Thyroid gland (tissue), 4 donors: ENCODE results near the gene ZFP36L1.

Experiments
- POLR2A ChIP-seq, 2 donors: fragments of 450-650 bp; IDR thresholded peaks; one replicate each; pipeline ENCODE4 v1.6.1; 2017; ENCODE audit warnings: antibody characterized with exemption in 2 of 2, mild to moderate bottlenecking in 2 of 2, moderate library complexity in 1 of 2
- TF ChIP-seq, protein P1 (sequence below), 6 experiments: fragments of 200-600 bp in 3 of 6; fragments of 450-650 bp in 3 of 6; sonication (generic) in 3 of 6; IDR thresholded peaks; one replicate each; pipeline ENCODE4 v1.5.1; 2016 to 2019; ENCODE audit warnings: antibody characterized with exemption in 6 of 6, mild to moderate bottlenecking in 2 of 6, inconsistent platforms in 1 of 6, moderate library complexity in 1 of 6

DNA sequence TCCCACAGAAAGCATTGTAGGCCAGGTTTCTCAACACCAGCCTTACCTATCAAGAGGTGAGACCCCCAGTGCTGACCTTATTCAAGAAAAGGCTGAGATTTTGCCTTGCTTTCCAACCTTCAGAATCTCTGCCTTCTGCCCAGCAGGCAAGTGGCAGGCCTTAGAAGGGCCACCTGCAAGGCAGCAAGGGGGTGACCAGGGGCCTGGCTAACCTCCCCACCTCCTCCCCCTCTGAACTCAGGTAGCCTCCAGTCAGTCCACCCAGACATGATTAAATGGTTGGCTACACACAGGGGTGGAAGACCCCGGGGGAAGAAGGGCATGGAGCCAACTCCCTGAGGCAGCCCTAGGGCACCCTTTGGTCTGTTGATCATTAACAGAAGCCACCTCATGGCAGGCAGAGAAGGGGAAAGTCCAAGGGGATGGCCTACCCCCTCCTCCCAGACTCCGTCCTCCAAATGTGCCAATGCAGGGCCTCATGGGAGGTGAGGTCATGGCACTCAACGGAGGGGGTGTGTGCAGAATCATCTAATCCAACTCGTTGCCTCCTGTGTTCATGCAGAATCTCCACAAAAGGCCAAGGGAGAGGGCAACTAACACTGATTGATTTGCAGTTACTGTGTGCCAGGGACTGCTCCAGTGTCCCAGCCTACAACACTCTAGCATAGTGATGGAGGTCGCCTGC lies 8.5 kb downstream of the ZFP36L1 start:
- no peak for TF ChIP-seq POLR2A (IDR thresholded peaks at IDR 0.05)
- TF ChIP-seq, protein P1, sequence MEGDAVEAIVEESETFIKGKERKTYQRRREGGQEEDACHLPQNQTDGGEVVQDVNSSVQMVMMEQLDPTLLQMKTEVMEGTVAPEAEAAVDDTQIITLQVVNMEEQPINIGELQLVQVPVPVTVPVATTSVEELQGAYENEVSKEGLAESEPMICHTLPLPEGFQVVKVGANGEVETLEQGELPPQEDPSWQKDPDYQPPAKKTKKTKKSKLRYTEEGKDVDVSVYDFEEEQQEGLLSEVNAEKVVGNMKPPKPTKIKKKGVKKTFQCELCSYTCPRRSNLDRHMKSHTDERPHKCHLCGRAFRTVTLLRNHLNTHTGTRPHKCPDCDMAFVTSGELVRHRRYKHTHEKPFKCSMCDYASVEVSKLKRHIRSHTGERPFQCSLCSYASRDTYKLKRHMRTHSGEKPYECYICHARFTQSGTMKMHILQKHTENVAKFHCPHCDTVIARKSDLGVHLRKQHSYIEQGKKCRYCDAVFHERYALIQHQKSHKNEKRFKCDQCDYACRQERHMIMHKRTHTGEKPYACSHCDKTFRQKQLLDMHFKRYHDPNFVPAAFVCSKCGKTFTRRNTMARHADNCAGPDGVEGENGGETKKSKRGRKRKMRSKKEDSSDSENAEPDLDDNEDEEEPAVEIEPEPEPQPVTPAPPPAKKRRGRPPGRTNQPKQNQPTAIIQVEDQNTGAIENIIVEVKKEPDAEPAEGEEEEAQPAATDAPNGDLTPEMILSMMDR (IDR thresholded peaks at IDR 0.05): no peak
